ENCODE measurements around the gene HSPBAP1. TPM values are rescaled to one million over a fixed set of nuclear protein-coding genes. Genes with fewer than 3 reads are reported as not detected.

Gene HSPBAP1
- total RNA-seq, 1 experiment from 2014 or later, result 9.8 TPM

- Histone ChIP-seq H3T11ph (ENCODE audit: low read length) (no peak overlapping the region), H4K5ac (ENCODE audit: insufficient read length, low read depth, low read length) (no peak overlapping the region), H2AFZ (ENCODE audit: low read length) (no peak overlapping the region), H3K23ac (ENCODE audit: insufficient read length, low read depth, low read length) (no peak overlapping the region), H3K27ac (ENCODE audit: insufficient read length, low read depth, low read length) (no peak overlapping the region), H3K56ac (ENCODE audit: insufficient read length, low read depth, low read length) (no peak overlapping the region), H3K4ac (ENCODE audit: low read depth, low read length) (no peak overlapping the region), H2BK5ac (ENCODE audit: insufficient read length, low read length) (no peak overlapping the region), H3K14ac (ENCODE audit: insufficient read depth, low read length) (no peak overlapping the region), H3K23me2 (ENCODE audit: insufficient read length, low read depth, low read length, poor library complexity, severe bottlenecking) (no peaks in the 10 kb centered on the region), H4K8ac (replicated peaks; ENCODE audit: insufficient read length, low read depth, low read length) (no peak overlapping the region), H3K79me1 (ENCODE audit: insufficient read depth, low read depth, low read length, poor library complexity, severe bottlenecking) (no peaks in the 10 kb centered on the region), H2BK120ac (ENCODE audit: low read depth, low read length, poor library complexity, severe bottlenecking) (no peak overlapping the region), H4K91ac (ENCODE audit: insufficient read length, low read depth, low read length) (no peak overlapping the region), H3K9ac (ENCODE audit: extremely low read depth, insufficient read length, low read length) (no peak overlapping the region), H3K79me2 (ENCODE audit: insufficient read depth, low read length) (no peaks in the 10 kb centered on the region), H3K27me3 (ENCODE audit: insufficient read depth, low read length) (no peaks in the 10 kb centered on the region), H3K4me2 (ENCODE audit: insufficient read depth, insufficient read length, low read length) (no peak overlapping the region), H2AK5ac (ENCODE audit: insufficient read length, low read length) (no peak overlapping the region), H2BK12ac (ENCODE audit: insufficient read length, low read depth, low read length) (no peak overlapping the region), H2BK20ac (ENCODE audit: low read depth, low read length, poor library complexity, severe bottlenecking) (no peak overlapping the region), H2BK15ac (ENCODE audit: low read depth, low read length) (no peak overlapping the region), H3K18ac (ENCODE audit: insufficient read length, low read depth, low read length) (no peak overlapping the region), H3K9me3 (ENCODE audit: control insufficient read depth, low read depth, low read length) (no peaks in the 10 kb centered on the region), H4K20me1 (ENCODE audit: control insufficient read depth, insufficient read depth, insufficient read length) (no peaks in the 10 kb centered on the region), H3K4me1 (ENCODE audit: insufficient read depth, low read length) (no peaks in the 10 kb centered on the region)
- H3K9me3 Mint-ChIP-seq, result peaks cover 7 to 8% of the 10 kb centered on the region in 2 experiments
- no peak overlapping the region for H3K27ac Mint-ChIP-seq
- no peak overlapping the region for H3K4me3 Mint-ChIP-seq
- DNase-seq, result no peak
- 0 out of 4 replicates have a peak, but pooled peaks cover 0 to 2% of the 10 kb centered on the region in 2 experiments for H3K4me1 Mint-ChIP-seq
- no CpG with 5 or more reads among the region's 1 CpG for WGBS (ENCODE audit: extremely low coverage, insufficient read length, low lambda C conversion rate)
- TF ChIP-seq CTCF (conservative IDR thresholded peaks at IDR 0.05), result no peak
- peaks cover 10 to 18% (median 10%) of the 10 kb centered on the region in 3 experiments for H3K36me3 Mint-ChIP-seq (ENCODE audit: insufficient read depth in 1 of 3, low read depth in 3 of 3)
- H3K27me3 Mint-ChIP-seq (ENCODE audit: low read depth), result no peaks in the 10 kb centered on the region
Measured at GRCh38 chr3:122786066-122786465, 7.6 kb downstream of the HSPBAP1 start.

Measured in H9 (cell line).